ENCODE results near the gene LHPP.

LHPP gene

GRCh38 chr10:124611738-124612137 is 150.1 kb downstream of the LHPP start:
- no peak for DNase-seq

- DNase-seq, result no peak
Measured at GRCh38 chr10:124612611-124613498, 151.2 kb downstream of the LHPP start.

- DNase-seq, result no peak
Measured at GRCh38 chr10:124614003-124614659, 152.5 kb downstream of the LHPP start.

GRCh38 chr10:124615259-124615658 is 153.6 kb downstream of the LHPP start:
- no peak for DNase-seq

- no peak for DNase-seq
Measured at GRCh38 chr10:124616040-124616835, 154.6 kb downstream of the LHPP start.

GRCh38 chr10:124616836-124617130 is 155.2 kb downstream of the LHPP start:
- DNase-seq, result no peak

GRCh38 chr10:124618470-124619073 is 156.9 kb downstream of the LHPP start:
- no peak for DNase-seq

- DNase-seq, result no peak
Measured at GRCh38 chr10:124619195-124619594, 157.6 kb downstream of the LHPP start.

GRCh38 chr10:124619802-124620490 is 158.3 kb downstream of the LHPP start:
- no peak for DNase-seq

- DNase-seq, result no peak
Measured at GRCh38 chr10:124621637-124622036, 160.0 kb downstream of the LHPP start.

- DNase-seq, result no peak
Measured at GRCh38 chr10:124622158-124622557, 160.5 kb downstream of the LHPP start.

GRCh38 chr10:124622866-124623536 is 161.4 kb downstream of the LHPP start:
- DNase-seq, result no peak

- DNase-seq, result no peak
Measured at GRCh38 chr10:124624006-124624405, 162.4 kb downstream of the LHPP start.

GRCh38 chr10:124624466-124624865 is 162.8 kb downstream of the LHPP start:
- DNase-seq, result no peak

GRCh38 chr10:124624895-124625294 is 163.3 kb downstream of the LHPP start:
- DNase-seq, result no peak

GRCh38 chr10:124625831-124626238 is 164.2 kb downstream of the LHPP start:
- DNase-seq, result no peak

- DNase-seq, result no peak
Measured at GRCh38 chr10:124626759-124627380, 165.2 kb downstream of the LHPP start.

- no peak for DNase-seq
Measured at GRCh38 chr10:124627866-124628675, 166.4 kb downstream of the LHPP start.

GRCh38 chr10:124628676-124629021 is 167.0 kb downstream of the LHPP start:
- no peak for DNase-seq

- DNase-seq, result no peak
Measured at GRCh38 chr10:124629415-124629814, 167.8 kb downstream of the LHPP start.

GRCh38 chr10:124629842-124630241 is 168.2 kb downstream of the LHPP start:
- DNase-seq, result no peak
